COLO668 (cell line): ENCODE measurements around the gene AR.

Source experiments
- DNase-seq: peaks from one replicate; lab custom pipeline; 2025; ENCODE audit not compliant: unreplicated experiment; lab: John Stamatoyannopoulos, UW

Gene AR

GRCh38 chrX:67564475-67564874 is 20.7 kb downstream of the AR start:
- DNase-seq: no peak

GRCh38 chrX:67568769-67569168 is 24.9 kb downstream of the AR start:
- no peak for DNase-seq

GRCh38 chrX:67570839-67571238 is 27.0 kb downstream of the AR start:
- no peak for DNase-seq

- no peak for DNase-seq
Measured at GRCh38 chrX:67574696-67575095, 30.9 kb downstream of the AR start.

GRCh38 chrX:67582436-67582835 is 38.6 kb downstream of the AR start:
- no peak for DNase-seq

- no peak for DNase-seq
Measured at GRCh38 chrX:67583171-67583570, 39.4 kb downstream of the AR start.

- no peak for DNase-seq
Measured at GRCh38 chrX:67585401-67585800, 41.6 kb downstream of the AR start.

GRCh38 chrX:67587946-67588624 is 44.3 kb downstream of the AR start:
- no peak for DNase-seq

- DNase-seq: no peak
Measured at GRCh38 chrX:67596839-67597790, 53.3 kb downstream of the AR start.

GRCh38 chrX:67599532-67599931 is 55.7 kb downstream of the AR start:
- no peak for DNase-seq

GRCh38 chrX:67601771-67602170 is 58.0 kb downstream of the AR start:
- DNase-seq: no peak

- no peak for DNase-seq
Measured at GRCh38 chrX:67604979-67605703, 61.3 kb downstream of the AR start.

- DNase-seq: no peak
Measured at GRCh38 chrX:67607466-67607865, 63.6 kb downstream of the AR start.

- no peak for DNase-seq
Measured at GRCh38 chrX:67610282-67610681, 66.5 kb downstream of the AR start.

GRCh38 chrX:67612231-67612630 is 68.4 kb downstream of the AR start:
- DNase-seq: no peak

GRCh38 chrX:67613366-67613765 is 69.5 kb downstream of the AR start:
- no peak for DNase-seq

- no peak for DNase-seq
Measured at GRCh38 chrX:67613996-67614395, 70.2 kb downstream of the AR start.

GRCh38 chrX:67614423-67614822 is 70.6 kb downstream of the AR start:
- DNase-seq: no peak

GRCh38 chrX:67619253-67619652 is 75.4 kb downstream of the AR start:
- DNase-seq: no peak

- no peak for DNase-seq
Measured at GRCh38 chrX:67622053-67622585, 78.3 kb downstream of the AR start.

- DNase-seq: no peak
Measured at GRCh38 chrX:67624325-67624724, 80.5 kb downstream of the AR start.
